ENCODE results near the gene MAPK9. TPM values are rescaled to one million over a fixed set of nuclear protein-coding genes. Genes with fewer than 3 reads are reported as not detected.

The MAPK9 gene
- total RNA-seq, 1 experiment from 2014 or later: 54.0 TPM

GRCh38 chr5:180206993-180207392, 84.9 kb downstream of the MAPK9 start:
- no peaks in the 10 kb centered on the region for H3F3A ChIP-seq (ENCODE audit: insufficient read depth, low read depth)
- no peaks in the 10 kb centered on the region for H3K9me2 ChIP-seq (ENCODE audit: insufficient read depth)
- H3K36me3 ChIP-seq (ENCODE audit: low read depth): no peaks in the 10 kb centered on the region
- intact Hi-C loops (cut with micrococcal nuclease; ENCODE audit: unreplicated experiment): loop anchor here (5.0 to 10.0 kb wide), 2 partner anchors 90 to 398 kb away; no protein-coding TSS in a partner anchor
- no TSS peak for BruUV-seq (replicated peaks)
- DNase-seq: no peak
- no peaks in the 10 kb centered on the region for H3K4me1 ChIP-seq (replicated peaks; ENCODE audit: insufficient read depth)
- H2AFZ ChIP-seq: no peak overlapping the region
- no peaks in the 10 kb centered on the region for H4K20me1 ChIP-seq (ENCODE audit: insufficient read depth)
- no peaks in the 10 kb centered on the region for H3K9me3 ChIP-seq (ENCODE audit: insufficient read depth, low read depth)
- ChIA-PET CTCF (no interaction called here), POLR2A (ENCODE audit: unreplicated experiment) (no interaction called here)
- no peak overlapping the region for H3K4me3 ChIP-seq
- no peaks in the 10 kb centered on the region; the same call in 1 of the 2 replicates for H3K27me3 ChIP-seq (ENCODE audit: insufficient read depth, low read depth)
- TF ChIP-seq CTCF (conservative IDR thresholded peaks at IDR 0.05) (no peak), EZH2 (IDR thresholded peaks at IDR 0.05; ENCODE audit: low read depth) (no peak)
- no peak overlapping the region for H3K4me2 ChIP-seq
- H3K79me2 ChIP-seq (ENCODE audit: low read depth): no peaks in the 10 kb centered on the region
- H3K27ac ChIP-seq: no peak overlapping the region

GRCh38 chr5:180205916-180206315, 86.0 kb downstream of the MAPK9 start:
- CTCF ChIA-PET: no interaction called here
- TF ChIP-seq EZH2 (IDR thresholded peaks at IDR 0.05; ENCODE audit: low read depth): no peak
- no peak for TF ChIP-seq CTCF (conservative IDR thresholded peaks at IDR 0.05)
- H2AFZ ChIP-seq: no peak overlapping the region
- H3F3A ChIP-seq (ENCODE audit: insufficient read depth, low read depth): no peaks in the 10 kb centered on the region
- intact Hi-C loops (cut with micrococcal nuclease; ENCODE audit: unreplicated experiment): loop anchor here (5.0 to 10.0 kb wide), 2 partner anchors 89 to 399 kb away; no protein-coding TSS in a partner anchor
- no peak overlapping the region for H3K27ac ChIP-seq
- no peaks in the 10 kb centered on the region for H3K36me3 ChIP-seq (ENCODE audit: low read depth)
- H3K79me2 ChIP-seq (ENCODE audit: low read depth): no peaks in the 10 kb centered on the region
- H3K9me3 ChIP-seq (ENCODE audit: insufficient read depth, low read depth): no peaks in the 10 kb centered on the region
- DNase-seq: no peak
- H4K20me1 ChIP-seq (ENCODE audit: insufficient read depth): no peaks in the 10 kb centered on the region
- no peak overlapping the region for H3K4me3 ChIP-seq
- no peak overlapping the region for H3K4me2 ChIP-seq
- no TSS peak for BruUV-seq (replicated peaks)
- H3K9me2 ChIP-seq (ENCODE audit: insufficient read depth): no peaks in the 10 kb centered on the region
- no peaks in the 10 kb centered on the region for H3K4me1 ChIP-seq (replicated peaks; ENCODE audit: insufficient read depth)
- no peaks in the 10 kb centered on the region; the same call in 1 of the 2 replicates for H3K27me3 ChIP-seq (ENCODE audit: insufficient read depth, low read depth)
- POLR2A ChIA-PET (ENCODE audit: unreplicated experiment): no interaction called here

- POLR2A ChIA-PET (ENCODE audit: unreplicated experiment): interaction anchor here (0.6 kb wide), 1 partner anchor 88 kb away, joined by 3 read pairs; no protein-coding TSS in a partner anchor
- no peak overlapping the region for H3K4me3 ChIP-seq
- no peaks in the 10 kb centered on the region for H3K79me2 ChIP-seq (ENCODE audit: low read depth)
- no peaks in the 10 kb centered on the region for H3K36me3 ChIP-seq (ENCODE audit: low read depth)
- H3K27ac ChIP-seq: no peak overlapping the region
- H3F3A ChIP-seq (ENCODE audit: insufficient read depth, low read depth): no peaks in the 10 kb centered on the region
- intact Hi-C loops (cut with micrococcal nuclease; ENCODE audit: unreplicated experiment): loop anchor here (5.0 to 10.0 kb wide), 3 partner anchors 268 to 400 kb away; partner anchors contain the start of gene CNOT6
- no peak for DNase-seq
- no peaks in the 10 kb centered on the region for H3K9me3 ChIP-seq (ENCODE audit: insufficient read depth, low read depth)
- no peaks in the 10 kb centered on the region for H3K4me1 ChIP-seq (replicated peaks; ENCODE audit: insufficient read depth)
- H3K9me2 ChIP-seq (ENCODE audit: insufficient read depth): no peaks in the 10 kb centered on the region
- TF ChIP-seq CTCF (conservative IDR thresholded peaks at IDR 0.05): no peak
- H4K20me1 ChIP-seq (ENCODE audit: insufficient read depth): no peaks in the 10 kb centered on the region
- H2AFZ ChIP-seq: no peak overlapping the region
- no peak overlapping the region for H3K4me2 ChIP-seq
- CTCF ChIA-PET: no interaction called here
- no peaks in the 10 kb centered on the region; the same call in 1 of the 2 replicates for H3K27me3 ChIP-seq (ENCODE audit: insufficient read depth, low read depth)
- no TSS peak for BruUV-seq (replicated peaks)
Measured at GRCh38 chr5:180204276-180204819, 87.5 kb downstream of the MAPK9 start.
